GM21825 (cell line): ENCODE measurements around the gene ALDH4A1.
"Not testable (repeated sequence)": the region's sequence is repeated elsewhere in the genome, so short reads cannot be mapped to it uniquely, and the experiment has no call there.

Experiments used
- ATAC-seq: cut with Tn5 transposase; IDR thresholded peaks from one replicate; pipeline ENCODE4 v1.9.1; 2021; ENCODE audit warnings: mild to moderate bottlenecking, moderate library complexity; ENCODE audit not compliant: unreplicated experiment

The ALDH4A1 gene

DNA sequence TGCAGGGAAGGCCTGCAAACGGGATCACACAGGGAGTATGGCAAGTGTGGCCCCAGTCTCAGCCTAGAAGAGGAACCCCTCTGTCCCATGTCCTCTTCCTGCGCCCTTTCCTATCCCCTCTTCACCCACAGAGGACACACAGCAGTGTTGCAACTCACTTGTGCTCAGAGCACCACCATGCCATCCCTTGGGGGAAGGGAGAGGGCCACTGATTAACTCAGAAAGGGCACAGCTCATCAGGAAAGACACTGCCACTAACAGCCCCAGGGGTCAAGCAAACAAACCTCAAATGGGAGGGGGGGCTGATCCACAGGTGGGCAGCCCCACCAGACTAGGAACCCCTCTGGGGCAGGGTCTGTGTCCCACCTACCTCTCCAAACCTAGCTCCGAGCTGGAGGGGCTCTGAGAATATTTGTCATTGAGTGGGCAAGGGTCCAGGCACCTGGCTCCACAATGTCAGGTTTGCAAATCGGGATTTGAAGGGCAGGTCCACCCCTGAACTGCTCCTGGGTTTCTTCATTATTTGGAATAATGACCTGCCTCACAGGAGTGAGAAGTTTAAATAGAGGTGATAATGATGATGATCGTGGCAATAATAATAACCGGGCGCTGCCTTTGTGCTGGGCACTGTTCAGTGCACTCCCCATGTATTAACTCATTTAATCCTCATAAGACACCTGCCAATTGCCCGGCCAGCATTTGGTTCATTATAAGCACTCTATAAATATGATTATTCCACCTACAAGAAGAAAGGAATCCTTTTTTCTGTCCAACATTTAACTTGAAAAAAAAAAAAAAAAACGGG lies 1.0 kb downstream of the ALDH4A1 start:
- no peak for ATAC-seq

DNA sequence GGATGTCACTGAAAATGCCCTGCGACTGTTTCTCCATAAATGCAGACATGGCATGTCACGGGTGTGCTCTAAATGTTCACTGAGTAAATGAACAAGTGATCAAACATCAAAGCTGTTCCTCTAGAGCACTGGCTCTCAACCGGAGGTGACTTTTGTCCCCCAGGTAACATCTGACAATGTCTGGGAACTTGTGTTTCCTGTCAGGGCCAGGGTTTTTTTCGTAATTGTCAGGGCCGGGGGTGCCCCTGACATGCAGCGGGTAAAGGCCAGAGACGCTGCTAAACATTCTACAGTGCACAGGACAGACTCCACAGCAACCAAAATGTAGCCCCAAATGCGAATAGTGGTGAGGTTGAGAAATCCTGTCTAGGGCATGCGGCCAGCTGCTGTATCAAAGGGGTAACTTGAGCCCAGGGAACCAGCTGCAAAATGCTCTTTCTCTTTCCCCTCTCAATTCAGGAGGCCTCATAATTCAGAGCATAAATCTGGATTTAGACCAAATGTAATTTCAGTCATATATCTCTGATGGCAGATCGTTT lies 2.0 kb downstream of the ALDH4A1 start:
- ATAC-seq: no peak

DNA sequence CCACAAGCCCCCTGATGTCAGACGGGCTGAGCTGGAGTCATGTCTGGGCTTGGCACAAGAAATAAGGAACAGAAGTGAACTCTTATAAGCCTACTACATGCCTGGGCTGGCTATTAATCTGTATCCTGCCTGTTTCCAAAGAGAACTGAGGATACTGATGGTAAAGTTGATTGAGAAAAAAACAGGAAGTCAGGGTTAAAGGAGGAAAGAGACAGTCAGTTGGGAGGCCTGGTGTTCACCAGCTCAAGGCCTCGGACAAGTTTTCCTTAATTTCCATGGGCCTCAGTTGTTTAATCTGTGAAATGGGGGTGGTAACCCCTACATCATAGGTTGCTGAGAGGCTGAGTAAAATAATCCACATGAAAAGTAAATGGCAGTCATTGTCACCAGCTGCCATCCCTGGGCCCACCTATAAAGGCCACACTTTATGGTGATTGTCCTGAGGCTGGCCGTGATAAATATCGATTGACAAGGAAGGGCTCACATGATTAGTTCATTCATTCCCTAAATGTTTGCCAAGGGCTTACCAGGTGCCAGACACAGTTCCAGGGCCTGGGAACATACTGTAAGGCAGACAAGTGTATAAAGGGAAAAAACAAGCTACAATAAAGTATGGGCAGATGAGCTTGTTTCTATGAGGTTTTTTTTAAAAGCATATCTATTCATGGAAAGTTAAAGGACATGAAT lies 2.8 kb downstream of the ALDH4A1 start:
- no peak for ATAC-seq

DNA sequence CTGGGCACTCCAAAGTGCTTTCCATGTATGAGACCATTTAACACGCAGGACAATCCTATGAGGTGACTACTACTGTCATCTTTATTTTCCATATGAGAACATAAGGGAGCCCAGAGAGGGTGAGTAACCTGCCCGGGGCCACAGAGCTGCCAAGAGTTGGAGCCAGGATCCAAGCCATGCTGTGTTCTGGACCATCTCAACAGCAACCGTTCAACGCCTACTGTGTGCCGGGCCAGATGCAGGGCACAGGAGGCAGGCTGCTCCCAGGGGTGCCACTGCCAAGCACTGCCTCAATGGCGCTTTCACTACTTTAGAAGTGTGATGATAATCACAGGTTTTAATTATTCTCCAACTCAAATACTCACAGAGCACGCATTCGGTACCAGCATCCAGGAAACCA lies 3.8 kb downstream of the ALDH4A1 start:
- ATAC-seq: no peak

DNA sequence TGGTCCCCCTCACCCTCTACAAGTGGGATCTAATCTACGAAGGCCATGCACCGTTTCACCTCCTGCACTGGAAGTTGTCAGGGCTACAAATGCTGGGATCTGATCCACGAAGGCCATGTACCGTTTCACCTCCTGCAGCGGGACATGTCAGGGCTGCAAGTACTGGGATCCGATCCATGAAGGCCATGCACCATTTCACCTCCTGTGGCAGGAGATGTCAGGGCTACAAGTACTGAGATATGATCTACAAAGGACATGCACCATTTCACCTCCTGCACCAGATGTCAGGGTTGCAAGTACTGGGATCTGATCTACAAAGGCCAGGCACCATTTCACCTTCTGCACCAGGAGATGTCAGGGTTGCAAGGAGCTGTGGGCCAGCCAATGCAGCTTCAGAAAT lies 7.0 kb downstream of the ALDH4A1 start:
- no peak for ATAC-seq

DNA sequence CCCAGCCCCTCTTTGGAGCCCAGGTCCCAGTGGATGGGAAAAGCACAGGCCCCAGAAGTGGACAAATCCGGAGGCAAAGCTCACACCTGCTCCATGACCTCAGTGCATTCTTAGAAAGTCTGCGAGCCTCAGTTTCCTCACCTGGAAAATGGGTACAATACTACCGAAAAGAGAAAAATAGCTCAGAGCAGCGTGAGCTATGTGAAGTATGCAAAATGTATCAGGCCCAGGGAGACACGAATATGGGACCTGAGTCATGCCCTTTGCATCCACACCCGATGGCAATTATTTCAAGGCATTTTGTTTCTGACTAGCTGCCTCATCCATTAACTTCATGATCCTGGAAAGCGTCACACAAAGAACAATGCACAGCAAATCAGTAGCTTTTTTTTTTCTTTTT lies 9.2 kb downstream of the ALDH4A1 start:
- ATAC-seq: no peak

DNA sequence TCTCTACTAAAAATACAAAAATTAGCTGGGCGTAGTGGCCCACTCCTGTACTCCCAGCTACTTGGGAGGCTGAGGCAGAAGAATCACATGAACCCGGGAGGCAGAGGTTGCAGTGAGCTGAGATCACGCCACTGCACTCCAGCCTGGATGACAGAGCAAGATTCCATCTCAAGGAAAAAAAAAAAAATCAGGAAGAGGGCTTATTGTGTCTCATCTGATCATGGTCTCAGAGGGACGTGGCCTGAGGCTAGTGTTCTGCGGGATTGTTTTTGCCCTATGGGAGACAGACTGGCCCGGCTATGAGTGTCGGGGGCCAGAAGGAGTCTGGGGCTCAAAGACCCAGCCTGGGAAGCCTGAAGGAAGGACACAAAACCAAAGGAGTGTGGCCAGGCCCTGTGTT lies 10.5 kb downstream of the ALDH4A1 start:
- not testable (repeated sequence) for ATAC-seq

DNA sequence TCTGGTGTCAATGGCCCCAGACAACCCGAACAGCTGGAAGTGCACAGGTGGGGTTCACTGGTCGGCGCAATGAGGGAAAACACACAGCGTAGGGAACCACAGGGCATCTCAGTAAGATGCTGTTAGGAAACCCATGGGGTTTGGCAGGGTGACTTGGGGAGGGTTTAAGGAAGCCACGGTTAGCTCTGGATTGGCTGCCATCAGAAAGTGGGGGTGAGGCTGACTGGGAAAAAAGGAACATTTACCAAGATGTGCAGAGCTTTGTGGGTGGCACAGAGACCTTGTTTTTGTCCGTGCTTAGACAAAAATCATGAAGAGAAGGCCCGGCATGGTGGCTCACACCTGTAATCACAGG lies 11.0 kb downstream of the ALDH4A1 start:
- no peak for ATAC-seq

DNA sequence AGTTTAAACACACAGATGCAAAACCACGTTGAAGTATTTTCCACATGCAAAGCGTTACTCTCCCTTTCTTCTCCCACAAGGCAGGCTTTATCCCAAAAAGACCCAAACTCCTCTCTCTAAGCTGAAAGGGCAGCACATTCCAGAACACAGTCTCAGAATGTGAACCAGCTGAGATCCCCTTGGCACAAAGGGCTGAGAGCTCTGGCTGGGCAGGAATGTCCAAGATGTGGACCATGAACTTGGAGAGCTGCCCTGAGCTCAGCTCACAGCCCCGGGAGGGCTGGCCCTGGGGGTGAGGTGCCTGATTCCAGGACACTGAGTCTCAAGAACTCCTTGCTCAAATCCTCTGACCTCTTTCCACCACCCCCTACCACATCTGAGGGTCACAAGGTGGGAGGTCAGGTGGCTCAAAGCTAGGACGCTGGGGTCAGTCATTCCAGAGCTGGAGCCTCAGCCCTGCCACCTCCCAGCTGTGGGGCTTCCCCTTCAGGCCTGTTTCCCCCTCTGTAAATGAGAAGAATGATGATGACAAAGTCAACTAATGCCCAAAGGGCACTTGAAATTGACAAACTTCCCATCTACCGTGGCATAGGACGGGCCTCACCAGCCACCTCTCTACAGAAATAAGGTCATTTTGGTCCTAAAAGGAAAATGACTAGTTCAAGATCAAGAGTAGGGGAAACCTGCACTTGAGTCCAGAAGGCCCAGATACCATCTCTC lies 11.5 kb downstream of the ALDH4A1 start:
- ATAC-seq: no peak

DNA sequence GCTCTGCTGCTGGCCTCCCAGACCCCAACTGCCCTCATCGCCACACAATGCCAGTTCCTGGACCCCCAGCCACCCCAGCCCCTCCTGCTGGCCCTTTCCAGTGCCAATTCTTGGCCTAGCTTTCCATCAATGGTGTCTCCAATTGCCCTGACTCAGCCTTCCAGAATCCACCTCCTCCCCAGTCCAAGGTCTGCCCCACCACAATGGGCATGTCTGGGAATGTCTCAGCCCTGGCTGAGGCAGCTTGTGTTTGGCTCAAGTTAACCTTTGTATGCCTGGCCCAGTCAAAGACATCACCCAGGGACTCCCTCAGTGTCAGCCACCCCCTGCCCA lies 16.4 kb downstream of the ALDH4A1 start:
- no peak for ATAC-seq

DNA sequence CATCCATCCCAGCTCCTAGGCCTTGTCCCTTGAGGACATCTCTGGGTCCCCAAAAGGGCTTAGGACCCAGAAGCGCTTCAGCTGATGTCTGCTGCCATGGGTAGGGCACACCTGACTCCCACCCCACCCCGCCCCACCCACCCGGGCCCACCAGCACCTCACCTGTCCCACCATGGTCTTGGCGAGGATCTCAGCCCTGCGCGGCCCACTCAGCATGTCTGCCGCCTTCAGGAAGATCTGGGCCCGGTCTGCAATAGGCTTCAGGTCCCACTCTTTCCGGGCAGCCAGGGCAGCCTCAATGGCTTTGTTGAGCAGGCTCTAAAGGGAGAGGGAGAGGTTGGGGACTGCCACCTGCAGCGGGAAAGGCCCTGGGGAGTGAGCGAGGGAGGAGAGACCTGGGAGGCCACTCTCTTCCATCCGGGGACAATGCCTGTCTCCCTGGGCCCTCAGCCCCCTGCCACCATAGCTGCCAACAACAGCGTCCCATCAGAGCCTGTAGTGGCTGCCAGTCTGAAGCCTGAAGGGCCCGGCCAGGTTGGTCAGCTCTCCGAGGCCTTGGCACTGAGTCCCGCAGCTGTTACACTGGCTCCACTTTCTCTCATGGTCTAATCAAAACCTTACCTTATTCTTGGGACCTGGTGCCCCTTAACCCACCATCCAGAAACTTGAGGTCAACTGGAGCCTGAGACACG lies 16.9 kb downstream of the ALDH4A1 start:
- ATAC-seq: no peak

DNA sequence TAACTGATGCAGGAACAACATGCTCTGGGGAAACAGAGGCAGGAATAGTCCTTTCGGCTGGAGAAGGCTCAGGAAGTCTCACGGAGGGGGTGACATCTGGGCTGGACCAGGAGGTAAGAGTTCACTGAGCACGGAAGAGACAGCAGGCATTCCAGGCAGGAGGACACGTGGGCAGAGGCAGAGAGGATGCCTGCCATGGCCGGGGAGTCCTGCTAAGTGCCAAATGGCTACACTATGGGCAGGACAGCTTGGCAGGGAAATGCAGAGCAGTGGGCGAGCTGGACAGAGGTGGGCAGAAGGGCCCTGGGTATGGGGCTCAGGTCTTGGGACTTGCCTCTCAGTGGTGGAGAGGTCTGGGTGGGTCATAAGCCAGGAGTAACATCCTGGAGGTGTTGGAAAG lies 17.6 kb downstream of the ALDH4A1 start:
- ATAC-seq: no peak

DNA sequence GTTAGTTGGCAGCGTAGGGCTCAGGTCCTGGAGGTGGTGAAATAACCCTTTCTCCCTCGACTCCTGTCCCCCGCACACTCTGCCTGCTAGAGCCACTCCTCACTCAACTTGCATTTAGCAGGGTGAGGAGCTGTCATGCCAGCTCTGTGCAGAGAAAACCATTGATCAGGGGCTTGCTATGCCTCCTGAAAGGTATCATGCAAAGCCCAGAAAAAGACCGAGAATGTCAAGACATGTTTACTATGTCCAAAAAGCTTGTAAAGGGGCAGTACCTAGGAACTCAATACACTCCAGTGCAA lies 18.0 kb downstream of the ALDH4A1 start:
- no peak for ATAC-seq

DNA sequence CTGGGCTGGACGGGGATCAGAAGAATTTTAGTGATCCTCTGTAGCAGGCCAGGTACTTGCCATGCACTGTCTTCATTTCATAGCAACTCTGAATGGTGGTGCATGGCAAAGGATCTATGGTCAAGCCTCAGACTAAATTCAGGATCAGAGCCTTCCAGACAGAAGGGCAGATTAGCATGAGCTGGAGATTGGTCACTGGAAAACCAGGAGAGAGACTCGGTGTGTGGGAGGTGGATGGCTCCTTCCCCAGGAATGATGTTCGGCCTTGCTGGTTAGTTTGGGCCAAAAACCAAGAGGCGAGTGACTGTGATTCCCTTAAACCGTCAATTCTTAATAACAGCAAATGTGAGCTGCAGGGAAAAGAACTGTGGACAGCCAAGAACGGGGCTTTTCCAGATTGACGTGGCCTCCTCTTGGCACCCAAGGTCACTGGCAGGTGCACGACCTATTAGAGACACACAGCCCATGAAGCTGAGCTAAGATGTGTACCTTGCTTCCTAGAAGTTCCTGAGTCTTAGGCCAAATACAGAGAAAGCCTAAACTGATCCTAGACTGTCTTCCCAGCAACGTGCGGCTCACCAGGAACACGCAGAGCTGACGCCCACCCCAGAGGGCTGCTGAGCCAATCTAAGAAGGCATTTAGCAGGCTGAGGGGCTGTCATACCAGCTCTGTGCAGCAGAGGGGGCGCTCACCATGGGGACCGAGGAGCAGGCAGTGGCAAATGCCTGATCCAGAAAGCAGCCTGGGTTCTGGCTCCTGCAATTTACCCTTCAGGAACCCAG lies 18.5 kb downstream of the ALDH4A1 start:
- no peak for ATAC-seq

DNA sequence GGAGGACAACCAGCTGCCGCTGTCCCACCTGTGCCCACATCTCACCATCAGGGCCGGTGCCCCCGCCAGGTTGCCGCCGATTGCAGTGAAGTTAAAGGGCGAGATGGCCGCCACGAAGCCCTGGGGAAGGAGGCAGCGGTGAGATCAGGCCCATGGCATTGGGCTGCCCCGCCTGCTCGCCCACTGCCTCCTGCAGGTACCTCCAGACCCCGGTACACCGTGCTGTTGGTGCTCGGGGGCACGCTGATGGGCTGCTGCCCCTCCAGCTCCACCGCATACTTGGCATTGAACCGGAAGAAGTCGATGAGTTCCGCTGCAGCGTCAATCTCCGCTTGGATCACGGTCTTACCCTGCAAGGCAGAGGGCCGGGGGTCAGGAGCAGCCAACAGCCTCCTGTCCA lies 19.3 kb downstream of the ALDH4A1 start:
- ATAC-seq: no peak

DNA sequence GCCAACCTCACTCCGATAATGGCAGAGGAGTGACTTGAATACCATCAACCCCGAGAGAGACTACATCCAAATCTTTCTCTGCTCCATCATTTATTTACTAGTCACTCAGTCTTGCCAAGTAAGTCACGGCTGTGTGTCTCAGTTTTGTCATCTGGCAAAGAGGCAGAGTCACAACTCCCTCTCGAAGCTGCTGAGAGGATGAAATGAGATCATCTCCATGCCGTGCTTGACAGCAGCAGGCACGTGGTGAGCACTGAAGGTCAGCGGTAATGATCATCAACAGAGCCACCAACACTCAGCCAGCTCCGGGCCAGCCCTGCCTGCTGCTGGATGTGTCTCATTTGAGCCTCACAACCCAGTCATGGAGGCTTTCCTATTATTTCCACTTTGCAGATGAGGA lies 19.9 kb downstream of the ALDH4A1 start:
- ATAC-seq: no peak

DNA sequence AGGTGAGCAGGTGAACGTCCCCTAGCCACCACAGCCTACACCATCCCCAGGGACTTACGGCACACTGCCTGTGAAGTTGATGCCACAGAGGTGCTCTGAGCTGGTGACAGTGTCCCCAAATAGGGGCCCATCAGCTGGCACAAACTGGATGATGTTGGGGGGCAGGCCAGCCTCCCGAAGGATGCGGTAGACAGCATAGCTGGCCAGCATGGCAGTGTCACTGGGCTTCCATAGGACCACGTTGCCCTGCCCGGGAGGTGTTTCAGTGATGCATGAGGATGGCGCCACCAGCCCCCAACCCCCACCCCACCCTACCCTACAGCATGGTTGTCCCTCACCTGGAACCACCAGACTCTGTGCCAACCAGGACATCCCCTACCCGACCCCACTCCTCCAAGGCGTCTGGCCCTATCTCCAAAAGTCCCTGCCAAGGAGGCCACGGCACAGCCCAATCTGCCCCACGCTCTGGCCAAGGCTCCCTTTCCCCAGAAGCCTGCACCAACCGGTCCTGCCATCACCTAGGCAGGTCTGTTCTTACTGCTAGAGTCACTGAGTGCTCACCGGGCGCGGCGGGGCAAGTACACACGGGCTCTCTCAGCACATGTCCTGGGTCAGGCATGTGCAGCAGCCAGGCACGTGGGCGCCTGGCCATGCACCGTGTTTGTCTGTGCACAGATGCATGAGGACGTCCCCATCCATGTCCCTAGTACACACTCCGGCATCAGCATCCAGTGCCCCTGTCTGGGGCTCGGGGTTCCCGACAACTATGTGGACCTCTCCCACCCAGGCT lies 20.5 kb downstream of the ALDH4A1 start:
- no peak for ATAC-seq

DNA sequence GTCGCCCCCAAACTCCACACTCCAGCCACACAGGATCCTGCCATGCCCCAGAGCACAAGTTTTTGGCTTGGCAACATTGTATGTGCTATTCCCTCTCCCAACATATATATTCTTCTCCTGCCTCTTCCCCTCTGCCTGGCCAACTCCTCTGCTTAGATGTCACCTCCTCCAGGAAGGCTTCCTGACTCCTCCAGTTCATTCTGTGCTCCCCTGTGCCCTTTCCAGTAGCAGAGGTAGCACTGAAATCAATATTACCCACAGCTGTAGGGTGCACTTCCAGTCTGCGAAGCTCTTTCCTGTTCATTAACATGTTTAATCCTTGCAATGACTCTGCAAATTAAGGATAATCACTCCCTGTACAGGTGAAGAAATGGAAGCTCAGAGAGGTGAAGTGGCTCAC lies 21.2 kb downstream of the ALDH4A1 start:
- ATAC-seq: no peak

DNA sequence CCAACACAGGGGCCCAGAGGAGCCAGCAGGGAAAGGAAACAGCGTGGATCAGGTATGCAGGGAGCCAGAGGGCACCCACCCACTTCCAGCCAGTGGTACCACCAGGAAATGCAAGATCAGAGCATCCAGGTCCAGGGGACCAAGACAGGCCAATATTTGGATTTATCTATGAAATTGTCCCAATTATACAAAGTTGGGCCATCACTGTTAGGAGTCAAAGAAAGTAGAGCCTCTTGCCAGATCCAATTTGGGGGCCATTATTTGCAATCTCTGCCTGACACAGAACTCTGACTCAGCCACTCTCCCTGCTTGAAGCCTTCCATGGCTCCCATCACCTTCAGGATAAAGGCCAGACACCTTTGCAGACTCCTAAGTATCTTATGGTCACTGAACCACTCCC lies 21.8 kb downstream of the ALDH4A1 start:
- ATAC-seq: no peak

DNA sequence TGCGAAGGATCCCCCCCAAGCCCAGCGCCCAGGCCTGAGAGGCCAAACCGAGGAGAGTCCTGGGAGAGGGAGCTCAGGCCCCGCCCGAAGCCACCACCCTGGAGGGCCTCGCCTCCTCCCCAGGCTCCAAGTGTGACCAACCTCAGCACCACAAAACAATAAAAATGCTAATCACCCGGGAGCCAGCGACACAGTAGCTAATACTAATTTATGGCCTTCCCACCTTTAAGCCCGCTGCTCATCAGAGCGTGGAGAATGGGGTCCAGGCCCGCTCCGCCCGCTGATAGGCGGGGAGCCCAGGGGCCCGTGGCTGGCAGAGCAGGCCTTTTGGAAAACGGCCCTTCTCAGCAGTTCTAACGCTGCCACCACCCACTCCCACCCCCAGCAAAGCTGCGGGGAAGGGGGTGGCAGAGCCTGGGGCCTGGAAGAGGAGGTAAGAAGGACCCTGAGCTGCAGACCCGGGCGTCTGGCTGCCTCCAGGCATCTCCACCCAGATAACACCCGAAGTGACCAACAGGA lies 22.5 kb downstream of the ALDH4A1 start:
- no peak for ATAC-seq
